ENCODE results near the gene PRR5L.
A peak's percentile ranks its signal among the peaks of the same experiment; 100 is the strongest.

Gene PRR5L

GRCh38 chr11:36360826-36361415 lies 64.8 kb downstream of the PRR5L start:
- TF ChIP-seq CTCF (IDR thresholded peaks at IDR 0.05; ENCODE audit: low read depth, low read length, missing control alignments), result no peak
- DNase-seq (ENCODE audit: extremely low read depth, low read depth), result no peak
- no peak overlapping the region for H3K4me3 ChIP-seq (replicated peaks; ENCODE audit: low read depth, low read length)

- no peak for TF ChIP-seq CTCF (IDR thresholded peaks at IDR 0.05; ENCODE audit: low read depth, low read length, missing control alignments)
- H3K4me3 ChIP-seq (replicated peaks; ENCODE audit: low read depth, low read length), result peak overlapping the region; percentile 14
- DNase-seq (ENCODE audit: extremely low read depth, low read depth), result no peak
Measured at GRCh38 chr11:36361472-36361871, 65.4 kb downstream of the PRR5L start.

GRCh38 chr11:36361901-36362391 lies 65.9 kb downstream of the PRR5L start:
- DNase-seq (ENCODE audit: extremely low read depth, low read depth), result no peak
- peak overlapping the region; percentile 14 for H3K4me3 ChIP-seq (replicated peaks; ENCODE audit: low read depth, low read length)
- TF ChIP-seq CTCF (IDR thresholded peaks at IDR 0.05; ENCODE audit: low read depth, low read length, missing control alignments), result no peak

- no peak for DNase-seq (ENCODE audit: extremely low read depth, low read depth)
- no peak overlapping the region for H3K4me3 ChIP-seq (replicated peaks; ENCODE audit: low read depth, low read length)
- TF ChIP-seq CTCF (IDR thresholded peaks at IDR 0.05; ENCODE audit: low read depth, low read length, missing control alignments), result no peak
Measured at GRCh38 chr11:36362902-36363301, 66.8 kb downstream of the PRR5L start.

GRCh38 chr11:36363361-36364268 lies 67.5 kb downstream of the PRR5L start:
- no peak for TF ChIP-seq CTCF (IDR thresholded peaks at IDR 0.05; ENCODE audit: low read depth, low read length, missing control alignments)
- no peak for DNase-seq (ENCODE audit: extremely low read depth, low read depth)

GRCh38 chr11:36364551-36365325 lies 68.7 kb downstream of the PRR5L start:
- DNase-seq (ENCODE audit: extremely low read depth, low read depth), result no peak
- H3K4me3 ChIP-seq (replicated peaks; ENCODE audit: low read depth, low read length), result no peak overlapping the region
- TF ChIP-seq CTCF (IDR thresholded peaks at IDR 0.05; ENCODE audit: low read depth, low read length, missing control alignments), result no peak

More at GRCh38 chr11:36363361-36364268, 67.5 kb downstream of the PRR5L start:
- no peak overlapping the region for H3K4me3 ChIP-seq (replicated peaks; ENCODE audit: low read depth, low read length)
